IMR-90 (cell line): Measurements from ENCODE around the gene GRK2.

Experiments used
- CTCF ChIP-seq: conservative IDR thresholded peaks from 2 replicates; pipeline ENCODE4 v1.5.1; 2012; ENCODE audit warnings: mild to moderate bottlenecking, low read depth, low read length, improper control_type of control experiment
- MXI1 ChIP-seq: IDR thresholded peaks from 2 replicates; pipeline ENCODE4 v1.6.1; 2012; ENCODE audit warnings: low read depth, mild to moderate bottlenecking, low read length, moderate library complexity, borderline replicate concordance
- POLR2A ChIP-seq: IDR thresholded peaks from 2 replicates; pipeline ENCODE4 v1.6.1; 2012; ENCODE audit warnings: mild to moderate bottlenecking, low read depth, low read length
- RCOR1 ChIP-seq: IDR thresholded peaks from 2 replicates; pipeline ENCODE4 v1.6.1; 2012; ENCODE audit warnings: mild to moderate bottlenecking, low read length, improper control_type of control experiment; ENCODE audit not compliant: insufficient replicate concordance

DNA sequence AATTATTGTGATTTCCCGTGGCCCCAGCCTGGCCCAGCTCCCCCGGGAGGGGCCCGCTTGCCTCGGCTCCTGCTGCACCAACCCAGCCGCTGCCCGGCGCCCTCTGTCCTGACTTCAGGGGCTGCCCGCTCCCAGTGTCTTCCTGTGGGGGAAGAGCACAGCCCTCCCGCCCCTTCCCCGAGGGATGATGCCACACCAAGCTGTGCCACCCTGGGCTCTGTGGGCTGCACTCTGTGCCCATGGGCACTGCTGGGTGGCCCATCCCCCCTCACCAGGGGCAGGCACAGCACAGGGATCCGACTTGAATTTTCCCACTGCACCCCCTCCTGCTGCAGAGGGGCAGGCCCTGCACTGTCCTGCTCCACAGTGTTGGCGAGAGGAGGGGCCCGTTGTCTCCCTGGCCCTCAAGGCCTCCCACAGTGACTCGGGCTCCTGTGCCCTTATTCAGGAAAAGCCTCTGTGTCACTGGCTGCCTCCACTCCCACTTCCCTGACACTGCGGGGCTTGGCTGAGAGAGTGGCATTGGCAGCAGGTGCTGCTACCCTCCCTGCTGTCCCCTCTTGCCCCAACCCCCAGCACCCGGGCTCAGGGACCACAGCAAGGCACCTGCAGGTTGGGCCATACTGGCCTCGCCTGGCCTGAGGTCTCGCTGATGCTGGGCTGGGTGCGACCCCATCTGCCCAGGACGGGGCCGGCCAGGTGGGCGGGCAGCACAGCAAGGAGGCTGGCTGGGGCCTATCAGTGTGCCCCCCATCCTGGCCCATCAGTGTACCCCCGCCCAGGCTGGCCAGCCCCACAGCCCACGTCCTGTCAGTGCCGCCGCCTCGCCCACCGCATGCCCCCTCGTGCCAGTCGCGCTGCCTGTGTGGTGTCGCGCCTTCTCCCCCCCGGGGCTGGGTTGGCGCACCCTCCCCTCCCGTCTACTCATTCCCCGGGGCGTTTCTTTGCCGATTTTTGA lies 19.5 kb downstream of the GRK2 start:
- TF ChIP-seq CTCF (no peak), RCOR1 (no peak), MXI1 (no peak), POLR2A (no peak)
